A673 (cell line): Measurements from ENCODE around the gene ORAI1. TPM values are rescaled to one million over a fixed set of nuclear protein-coding genes. Genes with fewer than 3 reads are reported as not detected.

Experiments
- BruUV-seq: library from RNA; stranded (reverse); fragments of 400-500 nt; replicated peaks from 2 replicates; lab custom pipeline; 2021; lab: Mats Ljungman, UMichigan
- CTCF ChIA-PET: fragments of 300-600 bp; sonication (Branson Sonifier 250); formaldehyde crosslinking; loops from one replicate; lab custom pipeline; 2022; ENCODE audit warnings: antibody characterized with exemption; lab: Charles Lee
- POLR2A ChIA-PET: fragments of 300-600 bp; sonication (Branson Sonifier 250); formaldehyde crosslinking; loops from one replicate; lab custom pipeline; 2022; ENCODE audit warnings: antibody characterized with exemption; ENCODE audit not compliant: low non-redundant PET; lab: Charles Lee
- DNase-seq: peaks from one replicate; pipeline ENCODE4 v3.0.0-alpha.2; 2015; ENCODE audit warnings: low spot score
- H3K27ac ChIP-seq: fragments of 200-600 bp; sonication (generic); 2 replicates; pipeline ENCODE4 v1.5.1; 2016; ENCODE audit warnings: mixed run types, low read depth, mild to moderate bottlenecking, mixed read lengths, antibody characterized with exemption, low read length; ENCODE audit not compliant: poor library complexity, severe bottlenecking
- H3K27me3 ChIP-seq: fragments of 200-600 bp; sonication (generic); replicated peaks from 2 replicates; pipeline ENCODE4 v1.6.1; 2017; ENCODE audit warnings: mixed run types, low read depth, mild to moderate bottlenecking, mixed read lengths, antibody characterized with exemption, low read length; ENCODE audit not compliant: insufficient read depth, poor library complexity
- H3K36me3 ChIP-seq: fragments of 200-600 bp; sonication (generic); 2 replicates; pipeline ENCODE4 v1.6.1; 2016; ENCODE audit warnings: mixed run types, mild to moderate bottlenecking, mixed read lengths, antibody characterized with exemption, low read length; ENCODE audit not compliant: insufficient read depth, poor library complexity, severe bottlenecking
- H3K4me1 ChIP-seq: fragments of 200-600 bp; sonication (generic); 2 replicates; pipeline ENCODE4 v1.6.1; 2017; ENCODE audit warnings: mixed run types, mild to moderate bottlenecking, mixed read lengths, antibody characterized with exemption, low read length; ENCODE audit not compliant: insufficient read depth, poor library complexity, severe bottlenecking
- H3K4me3 ChIP-seq: fragments of 200-600 bp; sonication (generic); 2 replicates; pipeline ENCODE4 v1.5.1; 2016; ENCODE audit warnings: low read depth, mixed run types, mild to moderate bottlenecking, mixed read lengths, low read length; ENCODE audit not compliant: poor library complexity, severe bottlenecking
- H3K9me3 ChIP-seq: fragments of 200-600 bp; sonication (generic); 2 replicates; pipeline ENCODE4 v1.6.1; 2016; ENCODE audit warnings: mixed run types, low read depth, mild to moderate bottlenecking, mixed read lengths, antibody characterized with exemption, low read length; ENCODE audit not compliant: poor library complexity, severe bottlenecking
- CTCF ChIP-seq: fragments of 300-800, 200-600 bp; sonication (generic); conservative IDR thresholded peaks from 2 replicates; pipeline ENCODE4 v1.5.1; 2017; ENCODE audit warnings: low read depth, mild to moderate bottlenecking, antibody characterized with exemption, low read length, moderate library complexity, mixed read lengths
- EZH2 ChIP-seq: fragments of 200-600 bp; sonication (generic); IDR thresholded peaks from 2 replicates; pipeline ENCODE4 v1.6.1; 2017; ENCODE audit warnings: borderline replicate concordance, low read depth, mild to moderate bottlenecking, mixed read lengths, antibody characterized with exemption, low read length; ENCODE audit not compliant: poor library complexity, severe bottlenecking
- intact Hi-C: fragments of 100-400 bp; cut with micrococcal nuclease; formaldehyde crosslinking; loops from one replicate; pipeline ENCODE4 v1.10.0; 2022; ENCODE audit not compliant: unreplicated experiment
- total RNA-seq: library from RNA; stranded (reverse); gene quantifications from 2 replicates; pipeline ENCODE4 v1.2.3, GENCODE V29; 2021

ORAI1 gene
- total RNA-seq, 1 experiment from 2014 or later: 28.2 TPM

DNA sequence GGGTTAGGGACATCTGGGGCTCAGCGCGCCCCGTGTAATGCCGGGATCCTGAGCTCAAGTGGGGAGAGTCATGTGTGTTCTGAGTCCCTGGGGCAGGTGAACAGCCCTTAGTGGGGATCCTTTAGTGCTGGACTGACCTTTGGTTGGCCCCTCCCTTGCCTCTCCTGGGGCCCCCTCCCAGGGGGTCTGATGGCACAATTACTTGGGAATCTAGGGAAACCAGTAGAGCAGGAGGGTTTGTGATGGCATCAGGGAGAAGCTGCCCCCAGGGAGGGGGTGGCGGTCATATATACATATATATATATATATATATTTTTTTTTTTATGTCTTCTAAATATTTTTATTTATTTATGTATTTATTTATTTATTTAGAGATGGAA, 43.2 kb downstream of the ORAI1 start, which contains the start of gene MORN3:
Gene MORN3, minus strand, starts transcription at position 134 of the 380 bp plus-strand sequence. CDS start 171 bp downstream, outside the sequence.
- Histone ChIP-seq H3K27me3 (no peaks in the 10 kb centered on the region), H3K4me3 (no peak within 1 kb of the TSS), H3K27ac (no peak within 1 kb of the TSS), H3K4me1 (no peaks in the 10 kb centered on the region), H3K9me3 (no peaks in the 10 kb centered on the region), H3K36me3 (no peaks in the 10 kb centered on the region)
- DNase-seq: no peak
- intact Hi-C loops: loop anchor here (5.0 kb wide), 1 partner anchor 117 kb away; no protein-coding TSS in a partner anchor
- no TSS peak for BruUV-seq
- ChIA-PET POLR2A (no interaction called here), CTCF (interaction anchor here (2.6 kb wide), 1 partner anchor 117 kb away, joined by 52 read pairs; no protein-coding TSS in a partner anchor)
- no peak for TF ChIP-seq EZH2

DNA sequence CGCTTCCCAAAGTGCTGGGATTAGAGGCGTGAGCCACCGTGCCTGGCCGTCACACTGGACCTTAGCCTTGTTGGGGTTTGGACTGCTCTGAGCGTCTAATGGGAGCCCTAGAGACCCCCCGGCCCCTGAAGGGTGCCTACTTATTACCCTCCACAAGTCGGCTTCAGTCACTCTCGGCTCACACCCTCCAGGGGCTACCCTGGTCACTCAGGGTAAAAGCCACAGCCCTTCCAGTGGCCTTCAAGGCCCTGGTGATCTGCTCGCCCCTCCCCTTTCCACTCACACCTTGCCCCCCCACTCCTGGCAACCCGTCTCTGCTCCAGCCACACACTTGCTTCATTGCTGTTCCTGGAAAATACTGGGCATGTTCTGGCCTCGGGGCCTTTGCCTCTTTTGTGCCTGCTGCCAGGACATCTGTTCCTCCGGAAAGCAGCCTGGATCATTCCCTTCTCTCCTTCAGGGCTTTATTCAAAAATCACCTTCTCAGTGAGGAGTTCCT, 46.7 kb downstream of the ORAI1 start:
- intact Hi-C loops: loop anchor here (5.0 kb wide), 1 partner anchor 46 kb away; the partner anchor contains the start of gene ORAI1
- H3K9me3 ChIP-seq: no peaks in the 10 kb centered on the region
- peak overlapping the region; percentile 49 for H3K4me3 ChIP-seq
- no TSS peak for BruUV-seq
- ChIA-PET POLR2A (no interaction called here), CTCF (no interaction called here)
- TF ChIP-seq EZH2 (no peak), CTCF (no peak)
- no peaks in the 10 kb centered on the region for H3K36me3 ChIP-seq
- no peaks in the 10 kb centered on the region for H3K27me3 ChIP-seq
- H3K27ac ChIP-seq: no peak overlapping the region
- DNase-seq: no peak
- H3K4me1 ChIP-seq: no peaks in the 10 kb centered on the region

- DNase-seq: no peak
- intact Hi-C loops: no loop called here
- BruUV-seq: no TSS peak
- no peak overlapping the region for H3K27ac ChIP-seq
- TF ChIP-seq CTCF (no peak), EZH2 (no peak)
- H3K36me3 ChIP-seq: no peaks in the 10 kb centered on the region
- POLR2A ChIA-PET: no interaction called here
- CTCF ChIA-PET: no interaction called here
- H3K9me3 ChIP-seq: no peaks in the 10 kb centered on the region
- no peak overlapping the region for H3K4me3 ChIP-seq
- H3K27me3 ChIP-seq: no peaks in the 10 kb centered on the region
- H3K4me1 ChIP-seq: no peaks in the 10 kb centered on the region
Observed at GRCh38 chr12:121676190-121676589, 49.9 kb downstream of the ORAI1 start.

- no TSS peak for BruUV-seq
- CTCF ChIA-PET: no interaction called here
- Histone ChIP-seq H3K27me3 (no peaks in the 10 kb centered on the region), H3K4me1 (no peaks in the 10 kb centered on the region), H3K4me3 (no peak overlapping the region), H3K27ac (no peak overlapping the region), H3K36me3 (no peaks in the 10 kb centered on the region), H3K9me3 (no peaks in the 10 kb centered on the region)
- DNase-seq: no peak
- intact Hi-C loops: no loop called here
- no peak for TF ChIP-seq CTCF
- no peak for TF ChIP-seq EZH2
- POLR2A ChIA-PET: no interaction called here
Observed at GRCh38 chr12:121678305-121678704, 52.0 kb downstream of the ORAI1 start.
